GM18861 (cell line): ENCODE results near the gene FBXL20.
"Not testable (repeated sequence)": the region's sequence is repeated elsewhere in the genome, so short reads cannot be mapped to it uniquely, and the experiment has no call there.

Experiments used
- ATAC-seq: cut with Tn5 transposase; IDR thresholded peaks from one replicate; pipeline ENCODE4 v1.9.1; 2021; ENCODE audit not compliant: unreplicated experiment

Gene FBXL20

DNA sequence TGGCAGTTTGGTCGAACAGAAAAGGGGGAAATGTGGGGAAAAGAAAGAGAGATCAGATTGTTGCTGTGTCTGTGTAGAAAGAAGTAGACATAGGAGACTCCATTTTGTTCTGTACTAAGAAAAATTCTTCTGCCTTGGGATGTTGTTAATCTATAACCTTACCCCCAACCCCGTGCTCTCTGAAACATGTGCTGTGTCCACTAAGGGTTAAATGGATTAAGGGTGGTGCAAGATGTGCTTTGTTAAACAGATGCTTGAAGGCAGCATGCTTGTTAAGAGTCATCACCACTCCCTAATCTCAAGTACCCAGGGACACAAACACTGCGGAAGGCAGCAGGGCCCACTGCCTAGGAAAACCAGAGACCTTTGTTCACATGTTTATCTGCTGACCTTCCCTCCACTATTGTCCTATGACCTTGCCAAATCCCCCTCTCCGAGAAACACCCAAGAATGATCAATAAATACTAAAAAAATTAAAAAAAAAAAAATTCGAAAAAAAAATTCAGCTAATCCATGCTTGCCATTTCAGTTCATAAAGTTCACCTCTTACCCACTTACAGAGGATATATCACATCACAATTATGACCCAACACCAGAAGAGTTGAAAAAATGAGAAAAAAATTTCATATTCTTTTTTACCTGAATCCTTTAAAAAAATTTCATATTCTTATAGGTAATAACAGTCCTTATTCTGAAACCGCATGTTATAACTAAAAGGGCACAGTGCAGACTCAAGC lies 67.2 kb downstream of the FBXL20 start:
- not testable (repeated sequence) for ATAC-seq

DNA sequence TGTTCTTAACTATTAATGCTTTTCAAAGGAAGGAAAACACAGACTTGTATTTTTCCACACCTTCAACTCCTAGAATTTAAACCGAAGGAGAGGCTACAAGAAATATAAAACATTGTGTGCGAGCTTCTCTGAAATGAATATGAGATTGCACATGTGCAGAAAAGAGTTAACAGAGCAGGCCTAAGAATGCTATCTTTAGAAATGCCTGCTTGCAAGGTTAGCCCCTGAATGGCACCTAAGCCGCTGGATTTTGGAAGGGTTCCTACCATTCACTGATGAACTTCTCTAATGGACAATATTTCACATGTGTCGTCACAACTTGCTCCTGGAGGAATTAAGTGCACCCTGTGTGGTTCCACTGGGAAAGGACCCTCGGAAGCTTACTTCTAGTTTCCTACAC lies 69.3 kb downstream of the FBXL20 start:
- no peak for ATAC-seq

DNA sequence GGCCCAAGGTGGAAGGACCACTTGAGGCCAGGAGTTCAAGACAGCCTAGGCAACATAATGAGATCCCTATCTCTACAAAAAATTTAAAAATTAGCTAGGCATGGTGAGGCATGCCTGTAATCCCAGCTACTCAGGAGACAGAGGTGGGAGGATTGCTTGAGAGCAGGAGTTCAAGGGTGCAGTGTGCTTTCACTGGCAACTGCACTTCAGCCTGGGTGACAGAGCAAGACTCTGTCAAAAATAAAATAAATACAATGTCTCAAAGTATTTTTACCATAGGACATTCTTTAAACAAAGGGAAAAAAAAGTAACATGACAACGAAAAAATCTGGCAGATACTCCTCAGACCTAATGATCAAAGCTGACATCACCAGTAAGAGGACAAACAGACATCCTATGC lies 72.6 kb downstream of the FBXL20 start:
- no peak for ATAC-seq

DNA sequence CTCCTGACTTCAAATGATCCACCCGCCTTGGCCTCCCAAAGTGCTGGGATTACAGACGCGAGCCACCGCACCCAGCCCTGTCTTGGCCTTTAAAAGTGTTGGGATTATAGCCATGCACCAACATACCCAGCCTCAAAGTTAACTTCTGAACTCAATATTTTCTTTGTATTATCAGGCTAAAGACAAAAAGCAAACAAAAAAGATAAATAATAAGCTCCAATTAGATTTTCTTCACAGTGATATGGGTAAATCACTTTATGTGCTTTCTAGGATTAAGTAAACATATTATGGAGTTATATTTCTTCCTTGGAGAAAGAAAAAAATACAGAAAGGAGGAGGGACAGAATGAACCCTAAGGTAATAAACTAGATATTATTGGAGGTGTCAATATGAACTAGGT lies 74.3 kb downstream of the FBXL20 start:
- ATAC-seq: no peak

DNA sequence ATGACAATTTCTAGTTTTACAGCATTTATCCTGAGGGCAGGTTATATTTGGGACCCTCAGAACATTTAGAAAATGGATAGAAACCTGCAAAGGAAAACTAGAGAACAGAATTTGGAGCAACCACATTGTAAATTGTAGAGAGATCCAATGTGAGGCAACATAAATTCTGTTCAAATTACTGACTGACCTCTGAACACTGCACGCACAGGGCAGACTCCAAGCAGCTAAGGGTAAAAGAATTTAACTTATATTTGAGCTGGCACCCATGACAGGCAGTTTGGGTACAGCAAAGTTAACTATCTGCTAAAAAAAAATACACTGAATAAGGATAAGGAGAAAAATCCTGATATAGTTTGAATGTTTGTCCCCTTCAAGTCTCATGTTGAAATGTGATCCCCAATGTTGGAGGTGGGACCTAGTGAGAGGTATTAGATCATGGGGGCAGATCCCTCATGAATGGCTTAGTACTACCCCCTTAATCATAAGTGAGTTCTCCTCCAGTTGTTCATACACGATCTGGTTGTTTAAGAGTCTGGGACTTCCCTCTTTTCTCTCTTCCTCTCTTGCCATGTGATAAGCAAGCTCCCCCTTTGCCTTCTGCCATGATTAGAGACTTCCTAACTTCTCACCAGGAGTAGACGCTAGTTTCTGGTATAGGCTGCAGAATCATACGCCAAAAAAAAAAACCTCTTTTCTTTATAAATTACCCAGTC lies 75.7 kb downstream of the FBXL20 start:
- no peak for ATAC-seq

DNA sequence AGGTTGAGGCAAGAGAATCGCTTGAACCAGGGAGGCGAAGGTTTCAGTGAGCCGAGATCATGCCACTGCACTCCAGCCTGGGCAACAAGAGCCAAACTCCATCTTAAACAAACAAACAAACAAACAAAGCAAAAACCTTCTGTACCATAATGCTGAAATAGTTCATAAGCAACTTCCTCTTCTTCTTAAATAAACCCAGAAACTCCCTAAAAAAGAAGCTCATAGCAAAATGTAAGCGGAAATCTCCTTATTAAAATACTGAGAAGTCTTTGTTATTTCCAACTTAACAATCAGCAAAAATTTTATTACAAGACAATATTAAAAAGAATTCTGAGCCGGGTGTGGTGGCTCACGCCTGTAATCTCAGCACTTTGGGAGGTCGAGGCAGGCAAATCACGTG lies 82.8 kb downstream of the FBXL20 start:
- ATAC-seq: no peak

DNA sequence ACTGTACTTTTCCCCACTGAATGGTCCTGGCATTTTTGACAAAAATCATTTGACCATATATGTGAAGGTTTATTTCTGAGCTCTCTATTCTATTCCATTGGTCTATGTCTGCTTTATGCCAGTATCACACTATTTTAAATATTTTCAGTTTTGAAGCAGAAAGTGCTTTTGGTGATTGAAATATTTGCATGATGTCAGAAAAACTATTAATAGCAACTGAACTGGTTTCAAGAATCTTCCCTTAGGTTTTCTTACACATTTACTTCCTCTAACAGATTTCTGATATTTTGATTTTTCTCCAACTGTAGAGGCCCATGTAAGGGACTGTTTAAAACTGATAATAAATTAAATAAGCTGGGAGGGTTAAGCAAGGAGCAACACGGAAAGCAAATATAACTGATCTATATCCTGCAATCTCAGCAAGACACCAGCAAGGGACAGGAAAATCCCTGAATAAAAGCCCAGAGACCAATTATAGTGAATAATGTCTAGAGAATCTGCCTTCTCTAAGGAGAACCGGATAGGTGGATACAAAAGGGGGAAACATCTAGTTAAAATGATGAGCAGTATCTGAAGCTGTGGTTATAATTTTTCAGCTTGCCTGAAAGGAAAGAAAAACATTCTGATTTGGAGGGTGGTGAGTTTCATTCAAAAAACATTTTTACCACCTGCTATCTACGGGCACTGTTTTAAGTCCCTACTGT lies 94.8 kb downstream of the FBXL20 start:
- ATAC-seq: no peak

DNA sequence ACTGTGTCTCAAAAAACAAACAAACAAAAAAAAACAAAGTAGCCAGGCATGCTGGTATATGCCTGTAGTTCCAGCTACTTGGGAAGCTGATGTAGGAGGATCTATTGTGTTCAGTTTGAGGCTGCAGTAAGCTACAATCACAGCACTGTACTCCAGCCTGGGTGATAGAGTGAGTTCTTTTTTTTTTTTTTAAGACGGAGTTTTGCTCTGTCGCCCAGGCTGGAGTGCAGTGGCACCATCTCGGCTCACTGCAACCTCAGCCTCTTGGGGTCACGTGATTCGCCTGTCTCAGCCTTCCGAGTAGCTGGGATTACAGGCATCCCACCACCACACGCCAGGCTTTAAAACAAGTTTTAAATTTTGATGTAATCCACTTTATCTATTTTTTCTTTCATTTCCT lies 95.4 kb downstream of the FBXL20 start:
- ATAC-seq: no peak

DNA sequence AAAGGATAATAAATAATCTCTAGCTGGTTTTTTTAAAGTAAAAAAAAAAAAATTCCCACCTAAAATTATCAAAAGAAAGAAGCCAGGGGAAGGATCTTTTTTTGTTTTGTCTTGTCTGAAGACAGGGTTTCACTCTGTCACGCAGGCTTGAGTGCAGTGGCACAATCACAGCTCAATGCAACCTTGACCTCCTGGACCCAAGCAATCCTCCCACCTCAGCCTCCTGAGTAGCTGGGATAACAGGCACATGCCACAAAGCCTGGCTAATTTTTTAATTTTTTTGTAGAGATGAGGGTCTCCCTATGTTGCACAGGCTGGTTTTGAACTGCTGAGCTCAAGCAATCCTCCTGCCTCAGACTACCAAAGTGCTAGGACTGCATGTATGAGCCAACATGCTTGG lies 97.2 kb downstream of the FBXL20 start:
- no peak for ATAC-seq

DNA sequence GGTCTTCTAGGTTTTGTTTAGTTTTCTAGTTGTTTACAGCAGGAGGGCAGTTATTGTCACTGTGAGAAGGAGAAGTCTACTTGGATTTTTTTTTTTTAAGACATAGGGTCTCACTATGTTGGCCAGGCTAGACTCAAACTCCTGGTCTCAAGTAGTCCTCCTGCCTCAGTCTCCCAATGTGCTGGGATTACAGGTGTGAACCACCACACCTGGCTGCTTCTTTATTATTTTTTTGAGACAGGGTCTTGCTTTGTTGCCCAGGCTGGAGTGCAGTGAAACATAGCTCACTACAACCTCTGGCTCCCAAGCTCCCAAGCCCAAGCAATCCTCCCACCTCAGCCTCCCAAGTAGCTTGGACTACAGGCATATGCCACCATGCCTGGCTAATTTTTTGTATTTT lies 107.4 kb downstream of the FBXL20 start:
- no peak for ATAC-seq

DNA sequence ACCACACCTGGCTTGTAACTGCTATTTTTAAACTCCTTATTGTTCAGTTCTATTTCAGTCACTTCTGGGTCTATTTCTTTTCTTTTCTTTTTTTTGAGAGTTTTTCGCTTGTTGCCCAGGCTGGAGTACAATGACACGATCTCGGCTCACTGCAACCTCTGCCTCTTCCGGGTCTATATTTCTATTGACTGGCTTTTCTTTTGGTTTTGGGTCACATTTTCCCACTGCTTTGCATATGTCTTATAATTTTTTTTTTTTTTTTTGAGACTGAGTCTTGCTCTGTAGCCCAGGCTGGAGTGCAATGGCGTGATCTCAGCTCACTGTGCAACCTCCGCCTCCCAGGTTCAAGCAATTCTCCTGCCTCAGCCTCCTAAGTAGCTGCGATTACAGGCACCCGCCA lies 108.9 kb downstream of the FBXL20 start:
- not testable (repeated sequence) for ATAC-seq

DNA sequence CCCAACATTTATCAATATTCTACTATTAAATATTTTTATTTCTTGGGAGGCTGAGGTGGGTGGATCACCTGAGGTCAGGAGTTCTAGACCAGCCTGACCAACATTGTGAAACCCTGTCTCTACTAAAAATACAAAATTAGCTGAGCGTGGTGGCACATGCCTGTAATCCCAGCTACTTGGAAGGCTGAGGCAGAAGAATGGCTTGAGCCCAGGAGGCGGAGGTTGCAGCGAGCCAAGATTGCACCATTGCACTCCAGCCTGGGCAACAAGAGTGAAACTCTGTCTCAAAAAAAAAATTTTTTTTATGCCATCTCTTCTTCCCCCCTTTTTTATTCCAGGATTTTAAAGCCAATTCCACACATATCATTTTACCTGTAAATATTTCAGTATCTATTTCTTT lies 114.9 kb downstream of the FBXL20 start:
- not testable (repeated sequence) for ATAC-seq

DNA sequence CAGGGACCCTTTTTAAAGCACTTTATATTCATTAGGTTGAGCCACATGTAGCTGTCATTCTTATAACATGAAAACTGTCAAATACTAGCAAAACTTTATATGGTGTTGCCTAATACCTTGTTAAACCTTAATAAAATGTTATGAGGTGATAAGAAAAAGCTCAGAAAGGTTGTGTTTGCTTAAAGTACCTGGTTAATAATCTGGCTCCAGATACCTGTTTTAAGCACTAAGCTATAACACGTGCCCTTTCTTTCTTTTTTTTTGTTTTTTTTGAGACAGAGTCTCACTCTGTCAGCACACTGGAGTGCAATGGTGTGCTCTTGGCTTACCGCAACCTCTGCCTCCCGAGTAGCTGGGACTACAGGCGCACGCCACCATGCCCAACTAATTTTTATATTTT lies 116.7 kb downstream of the FBXL20 start:
- ATAC-seq: no peak

DNA sequence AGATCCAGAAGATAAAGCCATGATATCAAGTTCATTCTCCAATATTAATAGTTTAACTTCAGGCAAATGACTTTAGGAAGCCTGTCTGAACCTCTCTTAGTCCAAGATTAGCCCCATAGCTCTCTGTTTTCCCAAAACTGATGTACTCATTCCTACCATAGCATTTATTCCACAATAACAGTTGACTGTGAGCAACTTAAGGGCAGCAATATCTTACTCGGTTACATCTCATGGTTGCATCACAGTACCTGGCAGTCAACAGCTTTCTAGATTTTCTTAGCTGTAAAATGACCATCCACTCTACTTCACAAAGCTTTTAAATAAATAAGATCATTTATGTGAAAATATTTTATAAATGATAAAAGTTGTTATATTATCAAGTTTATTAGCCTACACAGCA lies 117.5 kb downstream of the FBXL20 start:
- ATAC-seq: no peak

DNA sequence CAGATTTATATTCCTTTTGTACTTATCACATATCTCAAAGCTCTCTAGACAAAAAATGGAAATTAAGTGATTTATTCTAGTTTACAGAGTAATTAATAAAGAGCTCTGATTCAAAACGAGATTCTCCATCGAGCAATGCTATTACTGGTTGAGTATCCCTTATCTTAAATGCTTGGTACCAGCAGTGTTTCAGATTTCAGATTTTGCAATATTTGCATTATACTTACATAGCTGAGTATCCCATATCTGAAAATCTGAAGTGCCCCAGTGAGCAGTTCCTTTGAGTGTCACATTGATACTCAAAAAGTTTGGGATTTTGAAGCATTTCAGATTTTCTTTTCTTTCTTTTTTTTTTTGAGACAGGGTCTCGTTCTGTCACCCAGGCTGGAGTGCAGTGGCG lies 118.3 kb downstream of the FBXL20 start:
- ATAC-seq: no peak

DNA sequence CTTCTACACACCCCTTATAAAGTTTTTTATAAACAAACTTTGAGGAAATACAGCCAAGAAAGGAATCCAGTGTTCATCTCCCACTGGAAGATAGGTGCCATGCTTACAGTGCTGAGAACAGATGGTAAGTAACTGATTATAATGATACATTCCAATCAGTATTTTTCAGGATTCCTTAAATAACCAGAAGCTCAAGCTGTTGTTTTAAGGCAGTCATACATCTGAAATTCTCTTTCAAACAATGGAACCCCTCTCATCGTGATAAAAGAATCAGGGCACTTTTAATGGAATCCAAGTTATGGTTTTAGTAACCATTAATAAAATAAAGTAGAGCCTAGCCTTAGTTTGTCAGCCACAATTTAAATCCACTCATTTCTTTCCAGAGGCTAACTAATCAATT lies 119.6 kb downstream of the FBXL20 start:
- no peak for ATAC-seq

DNA sequence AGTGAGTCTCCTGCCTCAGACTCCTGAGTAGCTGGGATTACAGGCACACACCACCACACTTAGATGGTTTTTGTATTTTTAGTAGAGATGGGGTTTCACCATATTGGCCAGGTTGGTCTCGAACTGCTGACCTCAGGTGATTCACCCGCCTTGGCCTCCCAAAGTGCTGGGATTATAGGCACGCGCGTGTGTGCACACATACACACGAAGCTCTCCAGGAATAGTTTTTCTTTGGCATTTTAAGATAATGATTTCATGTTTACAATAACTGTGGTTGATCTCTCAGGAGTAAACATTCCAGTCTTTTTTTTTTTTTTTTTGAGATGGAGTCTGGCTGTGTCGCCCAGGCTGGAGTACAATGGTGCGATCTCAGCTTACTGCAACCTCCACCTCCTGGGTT lies 123.2 kb downstream of the FBXL20 start:
- ATAC-seq: not testable (repeated sequence)

DNA sequence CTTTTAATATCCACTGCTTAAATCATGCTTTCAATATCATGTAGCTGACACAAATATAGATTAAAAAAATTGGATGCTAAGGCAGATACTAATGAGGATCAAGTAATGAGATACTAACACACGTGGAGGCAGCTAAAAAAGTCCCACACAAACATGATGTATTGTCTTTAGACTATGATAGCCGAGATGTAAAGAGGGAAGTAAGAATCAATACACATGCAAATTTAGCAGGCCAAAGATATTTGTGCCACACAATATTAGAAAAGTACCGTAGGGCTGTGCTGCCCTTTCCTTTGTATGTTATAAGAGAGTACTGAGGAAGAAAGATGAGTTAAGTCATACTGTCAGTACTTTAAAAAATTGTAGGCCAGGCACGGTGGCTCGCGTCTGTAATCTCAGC lies 124.3 kb downstream of the FBXL20 start:
- ATAC-seq: no peak

DNA sequence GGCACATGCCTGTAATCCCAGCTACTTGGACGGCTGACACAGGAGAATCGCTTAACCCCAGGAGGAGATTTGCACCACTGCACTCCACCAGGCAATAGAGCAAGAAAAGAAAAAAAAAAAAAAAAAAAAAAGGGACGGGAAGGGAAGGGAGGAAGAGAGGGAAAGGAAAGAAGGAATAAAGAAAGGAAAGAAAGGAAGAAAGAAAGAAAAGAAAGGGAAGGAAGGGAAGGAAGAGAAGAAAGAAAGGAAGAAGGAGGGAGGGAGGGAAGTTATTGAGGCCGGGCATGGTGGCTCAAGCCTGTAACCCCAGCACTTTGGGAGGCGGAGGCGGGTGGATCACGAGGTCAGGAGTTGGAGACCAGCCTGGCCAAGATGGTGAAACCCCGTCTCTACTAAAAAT lies 125.3 kb downstream of the FBXL20 start:
- no peak for ATAC-seq

DNA sequence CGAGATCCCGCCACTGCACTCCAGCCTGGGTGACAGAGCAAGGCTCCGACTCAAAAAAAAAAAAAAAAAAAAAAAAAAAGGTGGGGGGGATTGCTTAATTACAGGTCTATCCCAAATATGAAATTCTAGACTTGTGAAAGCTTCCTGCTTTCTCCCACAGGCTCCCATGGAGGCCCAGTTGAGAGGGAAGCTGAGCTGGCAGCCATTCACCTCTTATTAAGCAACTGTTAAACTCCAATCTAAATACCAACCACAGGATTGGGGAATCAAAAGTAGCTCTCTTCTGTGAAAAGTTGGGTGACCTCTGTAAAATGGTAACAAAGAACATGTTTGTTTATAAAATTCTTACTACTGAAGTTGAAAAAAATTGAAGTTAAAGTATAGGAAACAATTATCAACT lies 129.9 kb downstream of the FBXL20 start:
- no peak for ATAC-seq

DNA sequence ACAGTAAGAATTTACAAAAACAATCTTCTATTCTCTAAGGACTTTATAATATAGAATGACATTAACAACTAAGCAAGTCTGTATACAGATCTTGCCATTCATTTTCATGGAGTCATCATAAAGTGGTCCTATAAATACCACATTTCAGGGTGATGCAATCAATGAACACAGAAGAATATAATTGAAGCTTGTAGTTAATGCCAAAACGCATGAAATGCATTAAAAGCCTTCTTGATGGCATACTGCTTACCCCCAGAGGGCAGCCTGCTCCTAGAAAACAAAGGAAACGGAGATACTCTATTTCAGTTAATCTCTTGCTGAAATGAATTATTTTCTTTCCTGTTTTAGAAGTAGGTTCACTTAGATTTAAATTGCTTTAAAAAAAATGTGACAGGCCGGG lies 130.5 kb downstream of the FBXL20 start:
- no peak for ATAC-seq

DNA sequence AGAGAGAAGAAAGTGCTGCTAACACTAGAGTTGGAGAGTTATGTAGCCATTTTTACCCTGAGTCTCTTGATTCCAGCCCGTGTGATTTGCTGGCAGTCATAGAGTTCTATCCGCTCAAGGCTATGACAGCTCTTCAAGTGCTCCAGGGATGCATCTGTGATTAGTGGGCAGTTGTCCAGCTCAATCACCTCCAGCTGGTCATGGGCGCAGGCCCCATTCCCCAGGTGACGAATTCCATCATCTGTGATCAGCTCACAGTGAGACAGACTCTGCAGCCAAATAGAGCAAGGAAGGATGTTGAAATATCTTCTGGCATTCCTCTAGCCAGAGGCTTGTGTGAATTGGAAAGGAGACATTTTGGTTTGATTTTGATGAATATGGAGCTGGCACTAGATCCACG lies 137.3 kb downstream of the FBXL20 start:
- ATAC-seq: no peak
